DMS153 treated with DMSO at 0.1 percent for 48 hours (cell line): ENCODE data around the gene CD80.
"Not testable (repeated sequence)": the region's sequence is repeated elsewhere in the genome, so short reads cannot be mapped to it uniquely, and the experiment has no call there.

ENCODE experiments used
- DNase-seq: peaks from one replicate; lab custom pipeline; 2025; ENCODE audit not compliant: unreplicated experiment; lab: John Stamatoyannopoulos, UW

CD80 gene

DNA sequence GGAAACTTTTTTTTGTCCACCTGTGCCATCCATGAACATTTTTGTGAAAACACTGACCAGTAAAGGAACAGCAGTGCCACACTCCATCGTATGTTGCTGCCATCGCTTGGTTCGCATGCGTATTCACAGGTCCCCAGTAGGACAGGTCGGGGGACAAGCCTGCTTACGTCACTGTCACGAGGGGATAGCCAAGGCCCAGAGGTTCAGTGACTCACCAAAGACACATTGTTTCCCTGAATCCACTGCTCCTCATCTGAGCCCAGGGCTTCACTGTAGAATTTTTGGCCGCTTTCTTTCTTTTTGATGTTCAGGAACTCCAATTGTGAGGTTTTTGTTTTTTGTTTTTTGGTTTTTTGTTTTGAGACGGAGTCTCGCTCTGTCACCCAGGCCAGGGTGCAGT is 25.8 kb upstream of the CD80 start:
- DNase-seq, result no peak

DNA sequence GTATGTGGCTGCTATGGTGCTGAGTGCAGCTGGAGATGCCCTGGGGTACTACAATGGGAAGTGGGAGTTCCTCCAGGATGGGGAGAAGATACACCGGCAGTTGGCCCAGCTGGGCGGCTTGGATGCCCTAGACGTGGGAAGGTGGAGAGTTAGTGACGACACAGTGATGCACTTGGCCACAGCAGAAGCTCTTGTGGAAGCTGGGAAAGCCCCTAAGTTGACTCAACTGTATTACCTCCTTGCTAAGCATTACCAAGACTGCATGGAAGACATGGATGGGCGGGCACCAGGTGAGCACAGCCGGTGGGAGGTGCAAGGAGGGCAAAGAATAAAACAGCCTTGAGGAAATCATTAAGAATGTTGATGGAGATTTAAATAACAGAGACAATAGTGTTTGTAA is 22.8 kb upstream of the CD80 start:
- DNase-seq, result no peak

DNA sequence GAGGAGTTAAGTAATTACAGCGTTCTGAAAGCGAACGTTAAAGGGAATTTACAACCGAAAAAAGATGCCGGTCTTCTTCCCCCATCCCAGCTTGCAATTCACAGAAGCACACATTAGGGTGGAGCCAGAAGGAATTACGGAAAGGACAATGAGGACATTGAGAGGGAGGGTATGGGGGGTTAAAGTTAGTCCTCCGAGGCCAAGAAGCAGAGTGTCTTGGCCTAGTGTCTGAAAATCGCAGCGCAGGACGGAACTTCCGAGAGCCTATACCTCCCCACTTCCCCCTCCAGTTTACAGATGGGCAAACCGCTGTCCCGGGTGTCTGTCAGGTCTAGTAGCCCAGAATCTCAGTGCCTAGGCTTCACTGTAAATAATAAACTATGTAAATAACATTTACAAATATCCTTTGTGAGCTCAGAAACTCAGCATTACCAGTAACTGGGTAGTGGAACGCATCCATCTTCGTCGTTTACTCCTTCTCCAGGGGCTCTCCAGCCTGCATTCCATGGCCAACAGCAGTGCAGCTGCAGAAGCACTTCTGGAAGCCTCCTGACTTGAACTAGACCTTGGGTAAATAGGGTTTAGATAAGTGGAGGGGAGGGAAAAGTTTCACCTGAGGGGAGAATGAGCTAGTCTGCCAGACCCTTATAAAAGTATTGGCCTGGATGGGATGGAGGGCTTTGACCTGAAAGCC is 20.8 kb upstream of the CD80 start:
- no peak for DNase-seq

- DNase-seq, result peak; percentile 68
Observed at GRCh38 chr3:119579366-119580066, 20.1 kb upstream of the CD80 start, which contains the start of gene ADPRH. Gene ADPRH, plus strand, starts transcription at chr3:119579492. Its CDS starts 2,678 bp downstream, at chr3:119582170.

DNA sequence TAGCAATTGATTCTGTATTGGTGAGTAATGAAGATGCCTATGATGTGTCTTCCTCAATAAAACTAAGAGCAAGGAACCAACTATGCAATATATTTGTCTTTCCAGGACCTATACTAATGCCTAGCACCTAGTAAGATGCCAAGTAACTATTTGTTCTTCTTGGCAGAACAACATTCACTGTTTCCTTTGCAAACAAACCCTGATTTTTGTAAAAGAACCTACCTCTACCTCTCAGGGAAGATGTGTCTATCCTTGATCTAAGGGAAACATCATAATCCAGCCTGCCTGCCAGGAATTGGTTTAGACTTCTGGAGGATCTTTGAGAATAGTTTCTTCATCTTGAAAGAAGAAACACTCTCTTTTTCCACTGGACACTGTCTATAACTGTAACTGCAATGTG is 16.1 kb upstream of the CD80 start:
- DNase-seq, result no peak

- DNase-seq, result no peak
Observed at GRCh38 chr3:119571688-119572087, 12.3 kb upstream of the CD80 start.

- no peak for DNase-seq
Observed at GRCh38 chr3:119571230-119571629, 11.8 kb upstream of the CD80 start.

- no peak for DNase-seq
Observed at GRCh38 chr3:119570229-119570628, 10.8 kb upstream of the CD80 start.

DNA sequence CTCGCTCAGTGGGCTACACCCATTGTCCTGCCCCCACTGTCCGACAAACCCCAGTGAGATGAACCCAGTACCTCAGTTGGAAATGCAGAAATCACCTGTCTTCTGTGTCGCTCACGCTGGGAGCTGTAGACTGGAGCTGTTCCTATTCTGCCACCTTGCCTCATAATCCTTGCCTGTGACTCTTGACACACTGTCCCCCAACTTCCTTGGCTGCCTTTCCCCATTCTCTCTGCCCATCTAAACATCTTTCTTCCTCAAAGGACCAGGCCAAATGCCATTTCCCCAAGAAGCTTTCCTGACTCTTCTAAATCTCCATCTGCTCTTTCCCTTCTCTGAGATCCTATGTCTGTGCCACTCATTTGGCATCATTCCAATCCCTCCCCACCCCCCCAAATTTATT is 9.7 kb upstream of the CD80 start:
- DNase-seq, result no peak

- DNase-seq, result not testable (repeated sequence)
Observed at GRCh38 chr3:119563334-119563733, 3.9 kb upstream of the CD80 start.

DNA sequence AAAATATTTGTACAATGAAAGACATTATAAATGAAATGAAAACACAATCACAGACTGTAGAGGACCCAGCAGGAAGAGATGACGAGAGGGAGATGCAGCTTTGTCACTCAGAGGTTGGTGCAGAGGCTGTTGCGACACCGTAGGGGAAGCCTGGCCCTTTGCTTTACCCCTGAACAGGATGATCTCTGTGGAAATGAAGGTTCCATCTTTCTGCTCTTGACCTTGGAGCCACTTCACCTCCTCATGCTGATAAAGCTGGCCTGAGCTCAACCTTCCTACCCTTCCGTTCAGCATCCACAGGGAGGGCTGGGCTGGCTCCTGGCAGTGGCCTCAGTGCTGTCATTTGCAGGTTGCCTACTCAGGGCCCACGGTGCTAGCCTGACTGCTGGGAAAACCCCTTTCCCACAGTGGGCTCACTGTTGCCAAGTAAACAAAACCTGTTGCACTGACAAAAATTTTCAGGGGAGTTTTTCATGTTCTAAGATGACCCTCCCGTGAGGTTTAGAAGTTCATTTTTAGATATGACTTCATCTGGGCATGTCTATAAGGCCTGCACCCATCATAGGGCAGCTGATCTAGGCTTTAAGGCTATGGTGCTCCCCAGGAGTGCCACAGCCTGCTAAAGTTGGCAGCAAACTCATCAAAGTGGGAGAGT is 3.0 kb upstream of the CD80 start:
- DNase-seq, result no peak

DNA sequence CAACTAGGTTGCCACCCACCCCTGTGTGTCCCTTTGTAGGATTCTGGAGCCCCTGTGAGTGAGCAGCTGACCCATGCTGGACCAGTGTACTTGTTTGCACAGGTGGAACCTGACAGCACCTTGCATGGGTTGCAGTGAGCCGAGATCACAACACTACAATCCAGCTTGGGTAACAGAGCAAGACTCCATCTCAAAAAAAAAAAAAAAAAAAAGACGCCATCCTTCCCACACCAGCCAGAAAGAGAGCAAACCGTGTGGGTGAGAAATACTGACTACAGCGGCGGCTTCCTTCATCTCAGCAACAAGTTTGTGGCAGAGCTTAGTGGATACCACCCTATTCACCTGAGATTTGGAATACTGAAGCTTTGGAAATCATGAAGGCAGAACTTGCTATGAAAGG is 746 bp upstream of the CD80 start:
- no peak for DNase-seq

DNA sequence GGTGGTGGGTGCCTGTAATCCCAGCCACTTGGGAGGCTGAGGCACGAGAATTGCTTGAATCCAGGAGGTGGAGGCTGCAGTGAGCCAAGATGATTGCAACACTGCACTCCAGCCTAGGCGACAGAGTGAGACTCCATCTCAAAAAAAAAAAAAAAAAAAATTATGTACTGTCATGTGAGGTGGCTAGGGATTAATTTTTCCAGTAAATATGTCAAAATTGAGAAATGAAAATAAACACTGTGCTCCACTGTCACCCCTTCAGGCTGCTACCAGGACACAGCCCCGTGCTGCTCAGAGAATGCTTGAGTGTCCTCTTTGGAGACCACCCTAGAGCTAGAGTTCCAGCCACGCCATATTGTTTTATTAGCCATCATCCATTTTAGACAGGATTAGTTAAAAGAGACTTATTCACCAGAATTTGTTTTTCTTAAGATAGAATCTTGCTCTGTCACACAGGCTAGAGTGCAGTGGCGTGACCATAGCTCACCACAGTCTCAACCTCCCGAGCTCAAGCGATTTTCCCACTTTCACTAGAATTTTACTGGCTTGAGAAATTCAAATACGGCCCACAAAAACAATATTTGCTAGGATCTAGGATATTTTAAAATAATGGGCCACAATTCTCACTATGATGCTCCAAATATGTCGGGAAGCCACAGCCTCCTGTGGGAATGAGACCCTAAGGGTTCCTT is 642 bp downstream of the CD80 start:
- no peak for DNase-seq

GRCh38 chr3:119557877-119558269 is 1.5 kb downstream of the CD80 start:
- DNase-seq, result no peak

GRCh38 chr3:119557192-119557876 is 2.1 kb downstream of the CD80 start:
- no peak for DNase-seq

GRCh38 chr3:119555929-119556328 is 3.5 kb downstream of the CD80 start:
- DNase-seq, result no peak

DNA sequence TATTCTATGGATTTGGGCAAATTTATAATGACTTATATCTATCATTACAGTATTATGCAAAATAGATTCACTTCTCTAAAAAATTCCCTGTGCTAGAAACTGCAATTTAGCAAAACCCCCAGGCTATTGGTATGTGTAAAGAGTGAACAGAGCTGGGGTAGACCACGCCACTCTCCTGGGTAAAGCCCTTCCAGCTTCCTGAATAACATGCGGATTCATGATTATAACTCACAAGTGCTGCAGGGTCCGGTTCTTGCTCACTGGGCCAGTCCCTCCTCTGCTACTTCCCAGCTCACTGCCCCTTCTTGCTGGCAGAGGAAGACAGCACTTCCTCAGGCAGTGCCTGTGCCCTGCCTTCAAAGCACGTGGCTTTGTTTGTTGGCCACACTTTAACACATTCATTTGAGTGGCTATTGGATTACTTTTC is 4.1 kb downstream of the CD80 start:
- DNase-seq, result no peak

DNA sequence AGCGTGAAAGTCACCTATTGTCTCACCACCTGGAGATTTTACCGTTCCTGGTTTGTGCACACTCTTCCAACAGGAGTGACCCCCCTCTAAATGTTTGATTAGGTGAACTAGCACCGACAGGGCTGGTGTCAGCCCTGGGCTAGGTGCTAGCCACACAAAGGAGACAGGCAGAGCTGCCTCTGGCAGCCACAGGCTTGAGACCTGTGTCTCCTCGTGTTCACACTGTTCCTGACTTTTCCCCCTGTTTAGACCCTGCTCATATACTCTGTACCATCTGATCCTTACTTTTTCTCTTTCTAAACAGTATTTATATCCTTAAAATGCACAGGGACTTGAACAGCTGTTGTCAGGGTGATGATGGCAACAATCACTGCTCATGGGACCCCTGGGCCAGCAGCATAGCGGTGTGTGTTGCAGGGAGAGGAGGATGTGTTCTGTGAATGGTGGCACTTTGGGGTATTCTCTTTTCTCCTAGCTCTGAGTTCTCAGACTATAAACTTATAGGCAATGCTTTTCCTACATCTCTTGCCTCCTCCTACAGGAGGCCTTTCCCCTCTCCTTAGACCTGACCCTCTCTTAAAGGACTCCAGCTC is 5.5 kb downstream of the CD80 start:
- DNase-seq, result no peak

GRCh38 chr3:119552928-119553327 is 6.5 kb downstream of the CD80 start:
- DNase-seq, result not testable (repeated sequence)

GRCh38 chr3:119551598-119551997 is 7.8 kb downstream of the CD80 start:
- DNase-seq, result no peak
